HL-60 (cell line): ENCODE data around the gene GGACT.

Experiments
- GABPA ChIP-seq: IDR thresholded peaks from 2 replicates; pipeline ENCODE4 v1.6.1; 2012; ENCODE audit warnings: low read depth
- POLR2AphosphoS5 ChIP-seq: IDR thresholded peaks from 2 replicates; pipeline ENCODE4 v1.6.1; 2012; ENCODE audit warnings: low read depth
- SPI1 ChIP-seq: IDR thresholded peaks from 2 replicates; pipeline ENCODE4 v1.6.1; 2012; ENCODE audit warnings: low read depth, mild to moderate bottlenecking, borderline replicate concordance
- TF ChIP-seq, protein P1 (sequence below): IDR thresholded peaks from one replicate; pipeline ENCODE4 v1.5.1; 2011; ENCODE audit warnings: low read length, control low read depth, inconsistent platforms; ENCODE audit not compliant: insufficient read depth
- TF ChIP-seq, protein P2 (sequence below): IDR thresholded peaks from 2 replicates; pipeline ENCODE4 v1.6.1; 2012; ENCODE audit warnings: low read depth; ENCODE audit not compliant: insufficient replicate concordance

DNA sequence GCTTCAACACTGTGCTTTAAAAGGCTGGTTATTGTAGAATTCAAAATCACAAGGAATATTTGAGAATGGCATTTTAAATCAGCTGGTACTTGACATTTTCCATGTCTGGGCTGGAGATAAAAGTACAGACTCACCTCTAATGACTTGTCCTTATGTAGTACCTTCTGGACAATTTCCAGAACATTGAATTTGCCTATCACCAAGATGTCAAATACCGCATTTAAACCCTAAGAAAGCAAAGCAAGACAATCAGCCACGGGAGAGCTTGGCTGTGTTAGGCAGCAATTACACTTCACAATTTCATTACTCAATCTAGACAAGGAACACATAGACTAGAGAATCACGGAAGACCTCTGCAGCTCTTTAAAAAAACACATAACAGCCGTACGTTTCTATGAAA is 49.2 kb upstream of the GGACT start:
- TF ChIP-seq, protein P1, sequence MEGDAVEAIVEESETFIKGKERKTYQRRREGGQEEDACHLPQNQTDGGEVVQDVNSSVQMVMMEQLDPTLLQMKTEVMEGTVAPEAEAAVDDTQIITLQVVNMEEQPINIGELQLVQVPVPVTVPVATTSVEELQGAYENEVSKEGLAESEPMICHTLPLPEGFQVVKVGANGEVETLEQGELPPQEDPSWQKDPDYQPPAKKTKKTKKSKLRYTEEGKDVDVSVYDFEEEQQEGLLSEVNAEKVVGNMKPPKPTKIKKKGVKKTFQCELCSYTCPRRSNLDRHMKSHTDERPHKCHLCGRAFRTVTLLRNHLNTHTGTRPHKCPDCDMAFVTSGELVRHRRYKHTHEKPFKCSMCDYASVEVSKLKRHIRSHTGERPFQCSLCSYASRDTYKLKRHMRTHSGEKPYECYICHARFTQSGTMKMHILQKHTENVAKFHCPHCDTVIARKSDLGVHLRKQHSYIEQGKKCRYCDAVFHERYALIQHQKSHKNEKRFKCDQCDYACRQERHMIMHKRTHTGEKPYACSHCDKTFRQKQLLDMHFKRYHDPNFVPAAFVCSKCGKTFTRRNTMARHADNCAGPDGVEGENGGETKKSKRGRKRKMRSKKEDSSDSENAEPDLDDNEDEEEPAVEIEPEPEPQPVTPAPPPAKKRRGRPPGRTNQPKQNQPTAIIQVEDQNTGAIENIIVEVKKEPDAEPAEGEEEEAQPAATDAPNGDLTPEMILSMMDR: no peak
- TF ChIP-seq POLR2AphosphoS5: no peak
- TF ChIP-seq, protein P2, sequence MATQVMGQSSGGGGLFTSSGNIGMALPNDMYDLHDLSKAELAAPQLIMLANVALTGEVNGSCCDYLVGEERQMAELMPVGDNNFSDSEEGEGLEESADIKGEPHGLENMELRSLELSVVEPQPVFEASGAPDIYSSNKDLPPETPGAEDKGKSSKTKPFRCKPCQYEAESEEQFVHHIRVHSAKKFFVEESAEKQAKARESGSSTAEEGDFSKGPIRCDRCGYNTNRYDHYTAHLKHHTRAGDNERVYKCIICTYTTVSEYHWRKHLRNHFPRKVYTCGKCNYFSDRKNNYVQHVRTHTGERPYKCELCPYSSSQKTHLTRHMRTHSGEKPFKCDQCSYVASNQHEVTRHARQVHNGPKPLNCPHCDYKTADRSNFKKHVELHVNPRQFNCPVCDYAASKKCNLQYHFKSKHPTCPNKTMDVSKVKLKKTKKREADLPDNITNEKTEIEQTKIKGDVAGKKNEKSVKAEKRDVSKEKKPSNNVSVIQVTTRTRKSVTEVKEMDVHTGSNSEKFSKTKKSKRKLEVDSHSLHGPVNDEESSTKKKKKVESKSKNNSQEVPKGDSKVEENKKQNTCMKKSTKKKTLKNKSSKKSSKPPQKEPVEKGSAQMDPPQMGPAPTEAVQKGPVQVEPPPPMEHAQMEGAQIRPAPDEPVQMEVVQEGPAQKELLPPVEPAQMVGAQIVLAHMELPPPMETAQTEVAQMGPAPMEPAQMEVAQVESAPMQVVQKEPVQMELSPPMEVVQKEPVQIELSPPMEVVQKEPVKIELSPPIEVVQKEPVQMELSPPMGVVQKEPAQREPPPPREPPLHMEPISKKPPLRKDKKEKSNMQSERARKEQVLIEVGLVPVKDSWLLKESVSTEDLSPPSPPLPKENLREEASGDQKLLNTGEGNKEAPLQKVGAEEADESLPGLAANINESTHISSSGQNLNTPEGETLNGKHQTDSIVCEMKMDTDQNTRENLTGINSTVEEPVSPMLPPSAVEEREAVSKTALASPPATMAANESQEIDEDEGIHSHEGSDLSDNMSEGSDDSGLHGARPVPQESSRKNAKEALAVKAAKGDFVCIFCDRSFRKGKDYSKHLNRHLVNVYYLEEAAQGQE: no peak
- TF ChIP-seq GABPA: no peak
- TF ChIP-seq SPI1: no peak
